Metanephros (tissue), 1 donor: Measurements from ENCODE around the gene RHD. TPM values are rescaled to one million over a fixed set of nuclear protein-coding genes. Genes with fewer than 3 reads are reported as not detected.

Experiments
- total RNA-seq: library from RNA; depleted of rRNA; stranded (reverse); fragments of >200 nt; gene quantifications from one replicate; pipeline ENCODE4 v1.2.3, GENCODE V29; 2014

RHD gene
- 3.8 TPM for total RNA-seq

GRCh38 chr1:25272238-25272637, at the start of gene RHD:
RHD (plus strand) TSS chr1:25272509; CDS start chr1:25272548, 39 bp downstream.

DNA sequence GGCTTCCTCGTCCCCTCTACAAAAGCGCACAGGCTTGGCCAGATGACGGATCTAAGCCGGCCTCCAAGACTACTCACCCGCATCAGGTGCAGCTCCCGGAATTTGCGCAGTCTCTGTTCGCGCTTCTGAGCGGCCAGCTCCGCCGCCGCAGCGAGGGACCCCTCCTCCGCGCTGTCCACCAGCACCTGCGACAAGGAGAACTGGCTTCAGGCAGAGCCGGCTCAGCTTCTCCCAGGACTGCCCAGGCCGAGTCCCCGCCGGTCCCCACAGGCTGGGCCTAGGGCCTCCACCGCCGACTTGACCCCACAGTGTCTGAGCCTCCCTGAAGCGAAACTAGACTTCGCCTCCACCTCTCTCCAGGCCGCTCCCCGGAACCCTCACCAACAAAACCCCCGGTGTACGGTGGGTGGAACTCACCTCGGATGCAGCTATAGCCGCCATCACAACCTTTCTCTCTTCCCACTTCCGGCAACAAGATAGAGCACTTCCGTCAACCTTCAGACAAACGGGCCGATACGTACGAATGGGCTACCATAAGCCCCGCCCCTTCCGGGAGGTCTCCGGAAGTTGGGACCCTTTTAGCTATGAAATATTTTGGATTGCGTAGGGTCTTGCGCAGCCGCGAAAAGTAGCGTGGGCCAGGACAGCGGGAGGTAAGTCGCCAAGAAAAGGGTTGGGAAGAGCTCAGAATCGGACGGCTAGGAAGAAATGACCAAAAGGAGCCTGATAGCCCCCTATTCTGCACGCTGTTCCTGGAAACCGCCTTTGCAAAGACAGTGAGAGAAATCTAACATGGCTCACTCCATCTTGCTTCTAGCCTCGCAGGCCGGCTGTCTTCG, 40.1 kb upstream of the RHD start, which contains the start of gene SYF2:
Gene SYF2, minus strand, starts transcription at position 476 of the 839 bp plus-strand sequence. Its CDS starts 35 bp downstream, at position 441.

GRCh38 chr1:25247024-25247828, 25.1 kb upstream of the RHD start, which contains the start of gene RSRP1:
RSRP1 (minus strand) TSS chr1:25247454; CDS start chr1:25246963, 491 bp downstream.

GRCh38 chr1:25338188-25338981, 66.1 kb downstream of the RHD start, which contains the start of gene TMEM50A:
TMEM50A (plus strand) TSS chr1:25338334; CDS start chr1:25340487, 2,153 bp downstream.

Other genes with a start within 250 kb of the RHD start
- gene SYF2, start 40.0 kb upstream of the RHD start, total RNA-seq: 32.1 TPM
- gene RSRP1, start 25.1 kb upstream of the RHD start, total RNA-seq: 144 TPM
- gene TMEM50A, start 65.8 kb downstream of the RHD start, total RNA-seq: 82.5 TPM
- 4.9 TPM for gene RHCE, start 148.3 kb downstream of the RHD start, total RNA-seq
- 15.5 TPM for gene MACO1, start 158.4 kb downstream of the RHD start, total RNA-seq